H9 (cell line): Measurements from ENCODE around the gene HHATL. TPM values are rescaled to one million over a fixed set of nuclear protein-coding genes. Genes with fewer than 3 reads are reported as not detected.
A peak's percentile ranks its signal among the peaks of the same experiment; 100 is the strongest.

Experiments used
- DNase-seq: peaks from one replicate; pipeline ENCODE4 v3.0.0-alpha.2; 2017
- H2AFZ ChIP-seq: one replicate; pipeline ENCODE4 v1.6.1; 2013; ENCODE audit warnings: mild to moderate bottlenecking, low read length, control low read depth, moderate library complexity
- H2AK5ac ChIP-seq: 2 replicates; pipeline ENCODE4 v1.6.1; 2013; ENCODE audit warnings: low read length, control low read depth, mixed read lengths; ENCODE audit not compliant: insufficient read length
- H2BK120ac ChIP-seq: one replicate; pipeline ENCODE4 v1.6.1; 2013; ENCODE audit warnings: low read depth, mild to moderate bottlenecking, low read length, control low read depth, inconsistent platforms; ENCODE audit not compliant: poor library complexity, severe bottlenecking
- H2BK12ac ChIP-seq: 2 replicates; pipeline ENCODE4 v1.6.1; 2013; ENCODE audit warnings: low read length, control low read depth, mixed read lengths, low read depth; ENCODE audit not compliant: insufficient read length
- H2BK15ac ChIP-seq: 2 replicates; pipeline ENCODE4 v1.6.1; 2013; ENCODE audit warnings: low read depth, low read length, control low read depth
- H2BK20ac ChIP-seq: one replicate; pipeline ENCODE4 v1.6.1; 2013; ENCODE audit warnings: low read depth, mild to moderate bottlenecking, low read length, control low read depth, inconsistent platforms; ENCODE audit not compliant: poor library complexity, severe bottlenecking
- H2BK5ac ChIP-seq: 2 replicates; pipeline ENCODE4 v1.6.1; 2013; ENCODE audit warnings: low read length, control low read depth, mixed read lengths; ENCODE audit not compliant: insufficient read length
- H3K14ac ChIP-seq: 2 replicates; pipeline ENCODE4 v1.6.1; 2013; ENCODE audit warnings: low read length, control low read depth; ENCODE audit not compliant: insufficient read depth
- H3K18ac ChIP-seq: 2 replicates; pipeline ENCODE4 v1.6.1; 2013; ENCODE audit warnings: low read depth, mild to moderate bottlenecking, mixed read lengths, low read length, control low read depth; ENCODE audit not compliant: insufficient read length
- H3K23ac ChIP-seq: 2 replicates; pipeline ENCODE4 v1.6.1; 2013; ENCODE audit warnings: low read length, control low read depth, mixed read lengths, low read depth; ENCODE audit not compliant: insufficient read length
- H3K23me2 ChIP-seq: 2 replicates; pipeline ENCODE4 v1.6.1; 2013; ENCODE audit warnings: low read depth, mild to moderate bottlenecking, mixed read lengths, low read length, control low read depth; ENCODE audit not compliant: insufficient read length, poor library complexity, severe bottlenecking
- H3K27ac ChIP-seq: 2 replicates; pipeline ENCODE4 v1.5.1; 2013; ENCODE audit warnings: low read length, control low read depth, mixed read lengths, low read depth; ENCODE audit not compliant: insufficient read length
- H3K27me3 ChIP-seq: 2 replicates; pipeline ENCODE4 v1.6.1; 2013; ENCODE audit warnings: low read length, control low read depth, inconsistent platforms; ENCODE audit not compliant: insufficient read depth
- H3K4ac ChIP-seq: 2 replicates; pipeline ENCODE4 v1.6.1; 2013; ENCODE audit warnings: low read depth, mild to moderate bottlenecking, control low read depth, inconsistent platforms, low read length, moderate library complexity
- H3K4me1 ChIP-seq: 2 replicates; pipeline ENCODE4 v1.6.1; 2013; ENCODE audit warnings: low read length, control low read depth, inconsistent platforms; ENCODE audit not compliant: insufficient read depth
- H3K4me2 ChIP-seq: 2 replicates; pipeline ENCODE4 v1.6.1; 2013; ENCODE audit warnings: low read length, control low read depth, mixed read lengths; ENCODE audit not compliant: insufficient read length, insufficient read depth
- H3K56ac ChIP-seq: 2 replicates; pipeline ENCODE4 v1.6.1; 2013; ENCODE audit warnings: low read depth, mild to moderate bottlenecking, mixed read lengths, low read length, control low read depth; ENCODE audit not compliant: insufficient read length
- H3K79me1 ChIP-seq: 2 replicates; pipeline ENCODE4 v1.6.1; 2013; ENCODE audit warnings: low read depth, mild to moderate bottlenecking, moderate library complexity, low read length, control low read depth, inconsistent platforms; ENCODE audit not compliant: insufficient read depth, poor library complexity, severe bottlenecking
- H3K79me2 ChIP-seq: 2 replicates; pipeline ENCODE4 v1.6.1; 2013; ENCODE audit warnings: low read length, control low read depth, inconsistent platforms; ENCODE audit not compliant: insufficient read depth
- H3K9ac ChIP-seq: 2 replicates; pipeline ENCODE4 v1.6.1; 2013; ENCODE audit warnings: low read length, control low read depth, mixed read lengths; ENCODE audit not compliant: insufficient read length; ENCODE audit errors: extremely low read depth
- H3K9me3 ChIP-seq: one replicate; pipeline ENCODE4 v1.6.1; 2013; ENCODE audit warnings: low read depth, low read length, inconsistent platforms; ENCODE audit not compliant: control insufficient read depth
- H3T11ph ChIP-seq: one replicate; pipeline ENCODE4 v1.6.1; 2013; ENCODE audit warnings: mild to moderate bottlenecking, low read length, control low read depth, inconsistent platforms
- H4K20me1 ChIP-seq: one replicate; pipeline ENCODE4 v1.6.1; 2013; ENCODE audit not compliant: control insufficient read depth, insufficient read length, insufficient read depth
- H4K5ac ChIP-seq: 2 replicates; pipeline ENCODE4 v1.6.1; 2013; ENCODE audit warnings: low read depth, mild to moderate bottlenecking, mixed read lengths, low read length, control low read depth; ENCODE audit not compliant: insufficient read length
- H4K8ac ChIP-seq: replicated peaks from 2 replicates; pipeline ENCODE4 v1.6.1; 2013; ENCODE audit warnings: low read length, control low read depth, mixed read lengths, low read depth; ENCODE audit not compliant: insufficient read length
- H4K91ac ChIP-seq: 2 replicates; pipeline ENCODE4 v1.6.1; 2013; ENCODE audit warnings: low read depth, mild to moderate bottlenecking, moderate library complexity, mixed read lengths, low read length, control low read depth; ENCODE audit not compliant: insufficient read length
- H3K27ac Mint-ChIP-seq, 3 experiments: 2 replicates in 2 of 3; 3 replicates in 1 of 3; pipeline ENCODE4 v1.8.0; 2020 to 2021; ENCODE audit warnings: mixed read lengths in 3 of 3, mild to moderate bottlenecking in 1 of 3, moderate library complexity in 1 of 3
- H3K27me3 Mint-ChIP-seq: 2 replicates; pipeline ENCODE4 v1.8.0; 2021; ENCODE audit warnings: low read depth, mild to moderate bottlenecking, moderate library complexity, mixed read lengths
- H3K36me3 Mint-ChIP-seq, 3 experiments: 2 replicates in 2 of 3; 3 replicates in 1 of 3; pipeline ENCODE4 v1.8.0; 2020 to 2021; ENCODE audit warnings: low read depth in 3 of 3, mixed read lengths in 3 of 3; ENCODE audit not compliant: insufficient read depth in 1 of 3
- H3K4me1 Mint-ChIP-seq, 2 experiments: 2 replicates each; pipeline ENCODE4 v1.8.0; 2020; ENCODE audit warnings: mixed read lengths in 2 of 2
- H3K4me3 Mint-ChIP-seq, 2 experiments: 2 replicates in 1 of 2; 3 replicates in 1 of 2; pipeline ENCODE4 v1.8.0; 2020 to 2021; ENCODE audit warnings: mild to moderate bottlenecking in 2 of 2, mixed read lengths in 2 of 2, moderate library complexity in 1 of 2
- H3K9me3 Mint-ChIP-seq, 2 experiments: 2 replicates in 1 of 2; 3 replicates in 1 of 2; pipeline ENCODE4 v1.8.0; 2020; ENCODE audit warnings: mild to moderate bottlenecking in 2 of 2, mixed read lengths in 2 of 2, moderate library complexity in 1 of 2
- WGBS: extraction: QIAGEN DNeasy Blood & Tissue Kit; methylation state at CpG from one replicate; pipeline ENCODE4 v1.1.7; 2013; ENCODE audit warnings: missing lambda C conversion rate, low lambda C conversion rate, mixed read lengths; ENCODE audit not compliant: insufficient read length; ENCODE audit errors: extremely low coverage; 5-methylcytosine and 5-hydroxymethylcytosine counted together
- total RNA-seq: library from RNA; stranded (reverse); gene quantifications from 2 replicates; pipeline ENCODE4 v1.2.1, GENCODE V29; 2021
- TF ChIP-seq, protein P1 (sequence below): fragments of 200-600 bp; sonication (generic); conservative IDR thresholded peaks from 3 replicates; pipeline ENCODE4 v1.8.0; 2021; ENCODE audit warnings: antibody characterized with exemption, mild to moderate bottlenecking

The HHATL gene
- total RNA-seq, 1 experiment from 2014 or later, result 0.46 TPM

DNA sequence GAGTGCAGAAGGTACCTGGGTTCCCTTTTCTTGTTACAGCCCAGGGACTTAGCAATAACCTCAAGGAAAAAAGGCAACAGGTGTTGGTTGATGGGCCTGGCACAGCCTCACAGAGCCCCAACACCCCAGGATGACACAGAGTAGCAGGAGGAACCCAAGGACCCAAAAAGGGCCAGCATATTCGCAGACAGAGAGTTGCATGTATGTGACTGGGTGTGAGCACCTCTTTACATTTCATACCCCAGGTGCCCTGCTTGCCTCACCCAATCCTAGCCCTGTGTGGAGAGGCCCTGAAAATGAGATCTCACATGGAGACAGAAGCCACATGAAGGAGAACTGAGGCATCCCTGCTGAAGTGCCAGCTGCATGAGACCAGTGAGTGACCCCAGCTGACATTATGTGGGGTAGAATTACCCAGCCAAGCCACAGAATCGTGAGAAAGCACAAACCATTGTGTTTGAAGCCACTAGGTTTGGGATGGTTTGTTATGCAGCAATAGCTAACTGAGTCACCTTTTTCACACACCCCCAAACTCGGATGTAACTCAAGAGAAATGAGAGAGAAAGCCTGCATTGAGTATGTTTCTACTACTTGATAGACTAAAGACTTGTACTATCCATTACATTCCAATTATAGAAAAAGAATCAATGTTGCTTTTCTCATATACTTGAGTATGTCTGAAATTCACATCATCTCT is 26.2 kb upstream of the HHATL start:
- Histone ChIP-seq H2BK12ac (no peak overlapping the region), H3K23ac (no peak overlapping the region), H2AK5ac (no peak overlapping the region), H3K4me2 (no peak overlapping the region), H3K9me3 (no peaks in the 10 kb centered on the region), H3K4ac (no peak overlapping the region), H3K9ac (no peak overlapping the region), H3K14ac (no peak overlapping the region), H2BK15ac (no peak overlapping the region), H4K20me1 (no peaks in the 10 kb centered on the region), H2AFZ (no peak overlapping the region), H3K23me2 (no peaks in the 10 kb centered on the region), H3K18ac (no peak overlapping the region), H2BK20ac (no peak overlapping the region), H3K56ac (no peak overlapping the region), H3K27ac (no peak overlapping the region), H4K5ac (no peak overlapping the region), H3K27me3 (no peaks in the 10 kb centered on the region), H3K79me2 (no peaks in the 10 kb centered on the region), H4K91ac (no peak overlapping the region), H2BK120ac (no peak overlapping the region), H4K8ac (no peak overlapping the region), H3T11ph (no peak overlapping the region), H3K79me1 (no peaks in the 10 kb centered on the region), H2BK5ac (no peak overlapping the region), H3K4me1 (peaks cover 4% of the 10 kb centered on the region; the same call in 1 of the 2 replicates)
- H3K9me3 Mint-ChIP-seq, result no peaks in the 10 kb centered on the region
- WGBS, result no CpG with 5 or more reads among the region's 3 CpGs
- H3K4me3 Mint-ChIP-seq, result no peak overlapping the region
- peaks cover 27 to 31% of the 10 kb centered on the region in 2 experiments for H3K4me1 Mint-ChIP-seq
- TF ChIP-seq, protein P1, sequence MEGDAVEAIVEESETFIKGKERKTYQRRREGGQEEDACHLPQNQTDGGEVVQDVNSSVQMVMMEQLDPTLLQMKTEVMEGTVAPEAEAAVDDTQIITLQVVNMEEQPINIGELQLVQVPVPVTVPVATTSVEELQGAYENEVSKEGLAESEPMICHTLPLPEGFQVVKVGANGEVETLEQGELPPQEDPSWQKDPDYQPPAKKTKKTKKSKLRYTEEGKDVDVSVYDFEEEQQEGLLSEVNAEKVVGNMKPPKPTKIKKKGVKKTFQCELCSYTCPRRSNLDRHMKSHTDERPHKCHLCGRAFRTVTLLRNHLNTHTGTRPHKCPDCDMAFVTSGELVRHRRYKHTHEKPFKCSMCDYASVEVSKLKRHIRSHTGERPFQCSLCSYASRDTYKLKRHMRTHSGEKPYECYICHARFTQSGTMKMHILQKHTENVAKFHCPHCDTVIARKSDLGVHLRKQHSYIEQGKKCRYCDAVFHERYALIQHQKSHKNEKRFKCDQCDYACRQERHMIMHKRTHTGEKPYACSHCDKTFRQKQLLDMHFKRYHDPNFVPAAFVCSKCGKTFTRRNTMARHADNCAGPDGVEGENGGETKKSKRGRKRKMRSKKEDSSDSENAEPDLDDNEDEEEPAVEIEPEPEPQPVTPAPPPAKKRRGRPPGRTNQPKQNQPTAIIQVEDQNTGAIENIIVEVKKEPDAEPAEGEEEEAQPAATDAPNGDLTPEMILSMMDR, result no peak
- H3K36me3 Mint-ChIP-seq, result no peaks in the 10 kb centered on the region
- H3K27me3 Mint-ChIP-seq, result peaks cover 3% of the 10 kb centered on the region
- H3K27ac Mint-ChIP-seq, result no peak overlapping the region; a peak in 1 of 7 replicates
- DNase-seq, result peak; percentile 21
